COLO668 (cell line): ENCODE results near the gene CPNE4.
"Not testable (repeated sequence)": the region's sequence is repeated elsewhere in the genome, so short reads cannot be mapped to it uniquely, and the experiment has no call there.

Experiments used
- DNase-seq: peaks from one replicate; lab custom pipeline; 2025; ENCODE audit not compliant: unreplicated experiment; lab: John Stamatoyannopoulos, UW

Gene CPNE4

GRCh38 chr3:131963442-131963841 lies 71.4 kb downstream of the CPNE4 start:
- DNase-seq: not testable (repeated sequence)

- no peak for DNase-seq
Observed at GRCh38 chr3:131962982-131963381, 71.8 kb downstream of the CPNE4 start.

GRCh38 chr3:131960324-131960723 lies 74.5 kb downstream of the CPNE4 start:
- no peak for DNase-seq

GRCh38 chr3:131957980-131958379 lies 76.8 kb downstream of the CPNE4 start:
- no peak for DNase-seq

- no peak for DNase-seq
Observed at GRCh38 chr3:131957511-131957910, 77.3 kb downstream of the CPNE4 start.

GRCh38 chr3:131948806-131949205 lies 86.0 kb downstream of the CPNE4 start:
- no peak for DNase-seq

- no peak for DNase-seq
Observed at GRCh38 chr3:131944676-131945075, 90.1 kb downstream of the CPNE4 start.

- no peak for DNase-seq
Observed at GRCh38 chr3:131933665-131934064, 101.1 kb downstream of the CPNE4 start.

- DNase-seq: peak; percentile 7
Observed at GRCh38 chr3:131928593-131928992, 106.2 kb downstream of the CPNE4 start.

- DNase-seq: no peak
Observed at GRCh38 chr3:131925571-131925970, 109.2 kb downstream of the CPNE4 start.

- DNase-seq: no peak
Observed at GRCh38 chr3:131922356-131922755, 112.5 kb downstream of the CPNE4 start.

GRCh38 chr3:131917006-131917405 lies 117.8 kb downstream of the CPNE4 start:
- DNase-seq: no peak

- no peak for DNase-seq
Observed at GRCh38 chr3:131914090-131914691, 120.6 kb downstream of the CPNE4 start.

- DNase-seq: no peak
Observed at GRCh38 chr3:131912255-131912654, 122.6 kb downstream of the CPNE4 start.

- no peak for DNase-seq
Observed at GRCh38 chr3:131907796-131908195, 127.0 kb downstream of the CPNE4 start.

GRCh38 chr3:131903988-131904415 lies 130.8 kb downstream of the CPNE4 start:
- no peak for DNase-seq

- no peak for DNase-seq
Observed at GRCh38 chr3:131901686-131902085, 133.1 kb downstream of the CPNE4 start.

GRCh38 chr3:131900891-131901290 lies 133.9 kb downstream of the CPNE4 start:
- no peak for DNase-seq

- DNase-seq: no peak
Observed at GRCh38 chr3:131899021-131899420, 135.8 kb downstream of the CPNE4 start.

- DNase-seq: no peak
Observed at GRCh38 chr3:131898346-131898745, 136.5 kb downstream of the CPNE4 start.

GRCh38 chr3:131896285-131896684 lies 138.5 kb downstream of the CPNE4 start:
- no peak for DNase-seq

GRCh38 chr3:131895766-131896165 lies 139.0 kb downstream of the CPNE4 start:
- no peak for DNase-seq

GRCh38 chr3:131892331-131892730 lies 142.5 kb downstream of the CPNE4 start:
- no peak for DNase-seq
